T47D (cell line): Measurements from ENCODE around the gene SPACDR.

Source experiments
- DNase-seq, 2 experiments: peaks; one replicate each; pipeline versions ENCODE4 v3.0.0 to v3.0.0-alpha.2; 2011 to 2012; ENCODE audit warnings: low read depth in 1 of 2, low spot score in 1 of 2
- JUND ChIP-seq: IDR thresholded peaks from 2 replicates; pipeline ENCODE4 v1.6.1; 2012; ENCODE audit warnings: low read depth
- in situ Hi-C: cut with HindIII; loops from 2 replicates; pipeline ENCODE4 v1.10.0; 2016; ENCODE audit warnings: low sequenced_read_pairs, low pct_unique_long_range_greater_than_20kb

Gene SPACDR

DNA sequence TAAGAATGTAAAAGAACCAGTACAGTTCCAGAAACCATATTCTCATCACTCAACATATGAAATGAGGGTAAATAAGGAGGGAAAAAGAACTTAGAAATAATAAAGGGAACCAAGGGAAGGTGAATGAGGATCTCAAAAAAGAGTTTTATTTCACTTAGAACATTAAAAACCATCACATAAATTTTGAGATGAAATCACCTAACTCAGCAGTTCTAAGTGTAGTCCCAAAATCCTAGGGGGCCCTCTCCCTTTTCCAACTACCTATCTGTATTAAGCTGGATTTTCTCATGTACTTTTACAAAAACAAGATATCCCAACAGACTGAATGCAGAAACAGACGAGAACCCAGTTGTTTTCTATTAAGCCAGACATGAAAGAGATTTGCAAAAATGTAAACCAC is 38.7 kb downstream of the SPACDR start:
- DNase-seq: no peak
- TF ChIP-seq JUND: no peak
- in situ Hi-C loops: no loop called here

DNA sequence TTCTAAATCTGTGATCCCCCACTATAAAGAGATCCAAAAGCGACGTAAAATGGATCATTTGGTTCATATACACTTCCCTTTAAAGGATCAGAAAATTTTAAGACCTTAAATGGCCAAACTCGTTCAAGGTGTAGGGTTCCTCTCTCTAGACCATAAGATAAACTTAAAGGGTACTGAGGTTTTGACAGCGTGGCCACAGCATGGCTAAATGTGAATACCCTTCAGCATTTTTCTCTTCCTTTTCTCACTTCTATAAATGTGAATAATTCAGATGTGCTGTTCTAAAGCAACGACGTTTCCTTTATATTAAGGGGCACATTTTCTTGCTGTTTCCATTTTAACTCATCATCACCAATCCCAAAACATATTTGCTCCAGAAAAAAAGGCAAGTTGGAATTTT is 40.7 kb downstream of the SPACDR start:
- no peak for DNase-seq
- TF ChIP-seq JUND: no peak
- in situ Hi-C loops: no loop called here

DNA sequence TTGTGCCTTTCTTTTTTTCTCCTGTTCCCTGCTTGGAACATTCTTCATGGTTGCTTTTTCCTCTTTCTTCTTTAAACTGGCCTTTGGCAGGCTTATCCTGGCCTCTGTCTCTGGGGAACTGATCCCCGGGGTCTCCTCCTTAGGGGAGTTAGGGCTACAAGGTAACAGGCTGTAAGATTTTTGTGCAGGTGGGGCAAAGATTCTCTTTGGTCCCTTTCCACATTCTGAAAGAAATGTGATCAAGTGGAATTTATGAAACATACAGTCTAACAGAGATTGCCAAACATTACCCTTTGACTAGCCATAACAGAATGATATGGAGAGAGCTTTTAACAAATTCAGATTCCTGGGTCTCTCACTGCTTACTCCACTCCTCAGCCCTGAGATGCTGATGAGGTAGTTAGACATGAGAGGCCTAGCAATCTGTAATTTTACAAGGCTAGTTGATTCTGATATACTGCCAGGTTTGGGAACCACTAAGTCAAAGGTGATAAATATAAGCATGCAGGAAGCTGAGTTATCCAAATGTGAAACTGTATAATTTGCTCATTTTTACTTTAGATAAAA is 44.3 kb downstream of the SPACDR start:
- no peak for TF ChIP-seq JUND
- in situ Hi-C loops: no loop called here

DNA sequence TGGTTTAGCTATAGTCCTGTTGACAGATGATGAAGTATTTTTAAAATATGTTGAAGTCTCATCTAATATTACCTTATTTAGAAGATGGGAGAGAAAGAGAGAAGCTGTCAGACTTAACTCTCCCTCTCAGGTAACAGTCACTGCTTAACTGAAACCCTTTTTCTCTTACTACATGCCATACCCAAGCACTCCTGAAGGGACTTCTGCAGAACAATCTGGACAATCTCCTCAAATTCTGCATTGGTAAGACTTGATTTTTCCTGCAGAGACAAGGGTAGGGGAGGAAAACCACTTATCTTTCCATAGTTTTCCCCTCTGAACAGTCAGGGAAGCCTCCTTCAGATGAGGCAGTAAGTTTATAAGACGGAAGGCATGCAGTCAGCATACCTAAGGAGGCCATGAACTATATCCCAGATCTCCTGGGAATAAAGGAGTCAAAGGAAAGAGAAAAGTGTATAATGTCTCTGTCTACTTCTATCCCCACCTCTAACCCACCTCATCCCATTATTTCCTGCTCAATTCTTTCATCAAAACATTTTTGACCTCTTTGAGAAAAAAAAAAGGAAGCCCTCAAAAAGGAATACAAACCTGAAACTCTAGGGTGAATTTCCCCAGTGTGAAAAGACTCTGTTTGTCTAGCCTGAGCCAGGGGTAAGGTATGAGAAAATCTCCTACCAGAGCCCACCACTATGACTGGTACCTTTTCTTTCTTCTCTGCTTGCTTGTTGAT is 45.0 kb downstream of the SPACDR start:
- in situ Hi-C loops: no loop called here
- no peak for DNase-seq
- TF ChIP-seq JUND: no peak

More for the DNA sequence above, 44.3 kb downstream of the SPACDR start:
- no peak for DNase-seq

DNA sequence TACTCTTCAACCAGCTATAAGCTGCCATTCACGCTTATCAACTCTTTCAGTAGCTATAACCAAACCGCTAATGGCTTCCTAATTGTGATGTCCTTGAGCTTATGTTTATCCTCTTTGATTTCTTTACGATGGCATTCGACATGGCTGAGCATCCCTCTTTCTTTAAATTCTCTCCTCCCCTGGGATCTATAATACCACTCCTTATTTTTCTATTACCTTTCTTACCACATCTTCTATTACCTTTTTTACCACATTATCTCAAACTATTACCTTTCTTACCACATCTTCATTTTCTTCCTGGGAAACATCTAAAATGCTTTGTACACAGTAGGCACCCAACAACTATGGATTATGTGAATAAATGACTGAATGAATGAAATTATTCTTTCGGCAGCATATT is 48.6 kb downstream of the SPACDR start:
- in situ Hi-C loops: no loop called here
- DNase-seq: no peak
- no peak for TF ChIP-seq JUND

DNA sequence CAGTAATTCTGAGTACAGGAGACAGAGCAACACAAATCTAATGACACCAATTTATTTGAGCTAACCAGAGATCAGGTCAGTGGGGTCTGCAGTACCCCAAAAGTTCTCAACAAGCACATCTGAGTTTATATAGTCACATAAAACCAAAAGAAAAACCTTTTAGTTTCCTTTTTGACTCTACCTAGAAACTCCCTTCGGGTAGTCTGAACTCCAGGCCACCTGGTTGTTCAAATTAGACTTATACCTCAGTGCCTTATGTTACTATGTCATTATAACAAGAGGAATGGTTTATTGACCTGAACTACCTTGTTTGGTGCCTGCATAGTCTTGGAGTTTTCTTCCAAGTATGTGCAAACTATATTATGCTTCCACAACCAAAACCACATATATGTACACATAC is 50.2 kb downstream of the SPACDR start:
- no peak for TF ChIP-seq JUND
- in situ Hi-C loops: no loop called here
- DNase-seq: no peak

DNA sequence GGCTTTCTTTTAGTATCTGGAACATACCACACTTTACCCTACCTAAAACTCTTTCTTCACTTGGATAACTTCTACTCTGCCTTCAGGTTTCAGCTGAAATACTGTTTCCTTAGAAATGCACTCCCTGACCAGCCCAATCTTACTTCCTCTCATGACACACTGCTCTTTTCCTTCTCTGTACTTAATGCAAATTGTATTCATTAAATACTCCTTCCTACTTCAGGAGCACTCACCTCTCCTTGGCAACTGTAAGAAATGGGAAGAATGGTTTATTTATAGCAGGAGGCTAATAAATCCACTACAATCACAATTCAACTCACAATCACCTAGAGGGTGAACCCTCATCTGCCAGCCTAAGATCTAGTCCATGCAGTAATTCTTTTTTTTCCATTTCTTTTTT is 50.7 kb downstream of the SPACDR start:
- DNase-seq: no peak
- TF ChIP-seq JUND: no peak
- in situ Hi-C loops: no loop called here

DNA sequence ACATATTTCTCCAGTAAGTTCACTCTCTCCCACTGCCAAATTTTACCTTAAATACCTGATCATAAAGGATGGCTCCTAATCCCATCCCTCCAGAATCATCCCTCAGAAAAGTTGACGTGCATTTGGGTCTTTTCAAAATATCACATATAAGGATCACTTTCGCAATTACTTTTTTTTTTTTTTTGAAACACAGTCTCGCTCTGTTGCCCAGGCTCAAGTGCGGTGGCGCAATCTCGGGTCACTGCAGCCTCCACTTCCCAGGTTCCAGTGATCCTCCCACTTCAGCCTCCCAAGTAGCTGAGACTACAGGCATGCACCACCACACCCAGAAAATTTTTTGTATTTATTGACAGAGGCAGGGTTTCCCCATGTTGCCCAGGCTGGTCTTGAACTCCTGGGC is 53.0 kb downstream of the SPACDR start:
- TF ChIP-seq JUND: no peak
- in situ Hi-C loops: no loop called here
- DNase-seq: no peak

DNA sequence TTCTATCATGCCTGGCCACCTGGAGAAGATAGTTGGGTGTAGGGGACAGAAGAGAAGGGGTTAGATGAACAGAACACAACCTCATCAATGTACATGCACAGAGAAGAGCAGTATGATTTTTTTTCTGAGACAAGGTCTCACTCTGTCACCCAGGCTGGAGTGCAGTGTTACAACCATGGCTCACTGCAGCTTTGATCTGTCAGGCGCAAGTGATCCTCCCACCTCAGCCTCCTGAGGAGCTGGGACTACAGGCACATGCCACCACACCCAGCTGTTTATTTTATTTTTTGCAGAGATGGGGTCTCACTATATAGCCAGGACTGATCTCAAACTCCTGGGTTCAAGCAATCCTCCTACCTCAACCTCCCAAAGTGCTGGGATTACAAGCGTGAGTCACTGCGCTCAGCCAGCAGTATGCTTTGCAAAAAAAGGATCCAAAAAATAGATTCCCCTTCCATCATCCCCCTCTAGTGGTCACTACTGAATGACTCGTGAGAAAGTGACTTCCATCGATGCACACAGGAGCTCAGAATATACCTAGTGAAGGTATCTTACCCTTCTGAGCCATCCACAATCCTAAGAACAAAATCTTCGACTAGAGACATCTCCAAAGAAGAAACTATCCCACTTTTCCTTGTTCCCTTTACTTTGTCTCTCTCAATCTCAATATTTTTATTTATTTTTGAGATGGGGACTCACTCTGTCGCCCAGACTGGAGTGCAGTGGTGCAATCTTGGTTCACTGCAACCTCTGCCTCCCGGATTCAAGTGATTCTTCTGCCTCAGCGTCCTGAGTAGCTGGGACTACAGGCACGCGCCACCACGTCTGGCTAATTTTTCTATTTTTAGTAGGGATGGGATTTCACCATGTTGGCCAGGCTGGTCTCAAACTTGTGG is 56.5 kb downstream of the SPACDR start:
- in situ Hi-C loops: no loop called here
- no peak for TF ChIP-seq JUND
- DNase-seq: peak; percentile 27 to 72

DNA sequence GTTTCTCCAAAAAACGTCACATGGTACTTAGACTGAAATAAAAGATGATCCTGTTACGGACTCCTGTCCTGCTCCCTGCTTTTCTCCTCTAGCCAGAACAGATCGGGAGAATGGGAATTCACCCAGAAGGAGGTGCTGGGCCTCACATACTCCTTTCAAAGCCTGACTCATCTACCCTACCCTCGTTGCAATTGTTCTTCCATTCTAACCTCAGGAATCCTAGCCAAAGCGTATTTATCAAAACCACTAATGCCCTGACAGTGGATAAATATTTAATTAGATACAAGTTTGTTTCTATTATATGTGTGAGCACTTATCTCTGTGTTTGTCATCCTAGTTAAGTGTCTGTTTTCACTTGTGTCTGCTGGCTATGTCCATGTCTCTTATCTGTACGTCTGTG is 57.3 kb downstream of the SPACDR start:
- peak in 1 of 2 experiments; percentile 6 for DNase-seq
- no peak for TF ChIP-seq JUND
- in situ Hi-C loops: no loop called here
